GM21423 (cell line): ENCODE measurements around the gene TRPV6.
A peak's percentile ranks its signal among the peaks of the same experiment; 100 is the strongest.

ENCODE experiments used
- ATAC-seq: cut with Tn5 transposase; IDR thresholded peaks from one replicate; pipeline ENCODE4 v1.9.1; 2021; ENCODE audit warnings: mild to moderate bottlenecking, moderate library complexity; ENCODE audit not compliant: unreplicated experiment

Gene TRPV6

DNA sequence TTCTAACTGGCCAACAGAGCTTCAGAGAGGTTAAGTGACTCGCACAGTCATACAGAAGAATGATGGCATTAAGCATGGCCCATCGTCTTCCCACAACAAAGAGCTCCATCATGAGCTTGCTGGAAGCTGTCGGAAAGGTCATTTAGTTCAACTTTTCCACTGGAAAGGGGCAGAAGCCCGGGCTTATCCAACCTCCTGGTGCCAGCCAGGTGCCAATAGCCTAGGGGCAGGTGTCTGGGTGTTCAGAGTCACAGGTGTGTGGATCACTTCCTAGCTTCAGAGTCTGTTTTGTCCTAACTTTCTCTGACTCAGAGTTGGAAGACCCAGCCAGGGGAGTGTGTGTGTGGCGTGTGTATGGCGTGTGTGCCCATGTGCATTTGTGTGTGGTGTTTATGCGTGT is 1.3 kb upstream of the TRPV6 start:
- no peak for ATAC-seq

DNA sequence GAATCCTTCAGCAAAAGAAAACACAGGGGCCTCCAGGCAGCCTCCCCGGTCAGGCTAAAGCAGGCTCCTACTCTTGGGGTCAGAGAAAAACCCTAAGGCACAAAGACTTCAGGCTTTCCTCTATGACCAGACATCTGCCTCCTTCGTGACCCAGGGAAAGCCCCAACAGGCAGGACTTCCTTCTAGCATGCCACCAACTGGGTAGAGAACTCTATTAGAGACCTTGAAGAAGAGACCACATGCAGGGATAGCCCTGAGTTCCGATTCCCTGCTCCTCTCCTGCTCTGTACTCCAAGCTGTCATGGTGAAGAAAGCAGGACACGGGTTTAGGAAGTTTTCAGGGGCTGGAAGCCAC is 1.3 kb downstream of the TRPV6 start:
- no peak for ATAC-seq

DNA sequence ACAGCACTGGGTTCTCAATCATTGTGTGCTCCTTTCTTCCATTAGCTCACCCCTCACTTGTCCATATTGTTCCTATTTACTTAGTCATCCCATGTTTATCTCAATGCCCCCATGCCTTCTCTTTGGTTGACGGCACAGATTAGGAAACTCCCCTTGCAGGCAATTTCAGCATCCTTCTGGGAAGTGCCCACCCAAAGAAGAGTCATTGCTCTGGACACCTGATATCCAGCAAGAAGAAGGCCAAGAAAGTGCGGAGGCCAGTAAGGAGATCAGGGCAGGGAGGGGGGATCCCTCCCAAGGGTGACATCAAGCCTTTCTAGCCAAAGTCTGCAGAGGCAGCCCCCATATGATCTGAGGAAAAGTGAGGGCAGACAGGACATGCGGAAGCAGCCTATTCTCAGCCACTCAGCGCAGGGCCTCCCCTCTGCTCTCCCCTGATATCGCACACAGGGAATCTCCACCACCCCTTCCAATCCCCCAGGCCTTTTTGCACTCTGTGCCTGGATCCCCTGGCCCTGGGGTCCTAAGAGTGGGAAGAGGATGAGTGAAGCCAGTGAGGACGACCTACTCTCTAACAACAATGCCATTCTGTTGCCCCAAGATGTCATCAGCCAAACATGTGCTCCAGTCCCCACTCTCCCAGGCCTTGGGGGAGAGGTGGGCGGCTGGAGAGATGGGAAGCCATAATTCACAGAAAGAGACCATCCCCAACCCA is 1.8 kb downstream of the TRPV6 start:
- no peak for ATAC-seq

DNA sequence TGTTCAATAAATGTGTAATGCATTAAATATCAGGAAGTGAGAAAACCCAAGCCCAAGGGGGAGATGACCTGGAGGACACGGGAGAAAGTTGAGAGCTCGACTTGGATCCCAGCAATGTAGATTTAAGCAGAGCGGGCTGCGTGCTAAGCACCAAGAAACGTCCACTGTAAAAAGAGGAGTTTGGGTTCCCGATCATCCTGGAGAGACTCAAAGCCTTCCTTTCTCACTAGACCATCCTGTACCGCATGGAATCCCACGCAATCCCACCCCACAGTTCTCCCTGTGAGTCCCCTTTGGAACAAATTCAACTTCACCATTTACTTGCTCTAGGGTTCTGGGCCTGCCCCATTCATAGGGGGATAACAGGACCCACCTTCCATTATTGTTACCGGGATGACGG is 2.4 kb downstream of the TRPV6 start:
- no peak for ATAC-seq

DNA sequence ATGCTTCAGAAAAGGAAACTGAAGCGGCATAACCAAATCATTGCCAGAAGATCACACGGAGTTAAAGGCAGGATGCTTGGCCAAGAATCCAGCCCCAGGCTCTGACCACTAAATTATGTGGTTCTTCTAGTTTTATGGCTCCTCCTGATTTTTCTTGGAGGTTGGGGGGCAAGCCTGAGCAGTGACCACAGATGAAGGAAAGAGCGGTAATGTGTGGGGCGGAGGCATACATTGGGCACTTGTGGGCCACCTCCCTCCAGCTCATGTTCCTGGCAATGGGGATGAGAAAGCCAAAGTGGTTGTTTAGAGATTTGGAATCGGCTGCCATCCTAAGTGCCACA is 3.2 kb downstream of the TRPV6 start:
- ATAC-seq = no peak

DNA sequence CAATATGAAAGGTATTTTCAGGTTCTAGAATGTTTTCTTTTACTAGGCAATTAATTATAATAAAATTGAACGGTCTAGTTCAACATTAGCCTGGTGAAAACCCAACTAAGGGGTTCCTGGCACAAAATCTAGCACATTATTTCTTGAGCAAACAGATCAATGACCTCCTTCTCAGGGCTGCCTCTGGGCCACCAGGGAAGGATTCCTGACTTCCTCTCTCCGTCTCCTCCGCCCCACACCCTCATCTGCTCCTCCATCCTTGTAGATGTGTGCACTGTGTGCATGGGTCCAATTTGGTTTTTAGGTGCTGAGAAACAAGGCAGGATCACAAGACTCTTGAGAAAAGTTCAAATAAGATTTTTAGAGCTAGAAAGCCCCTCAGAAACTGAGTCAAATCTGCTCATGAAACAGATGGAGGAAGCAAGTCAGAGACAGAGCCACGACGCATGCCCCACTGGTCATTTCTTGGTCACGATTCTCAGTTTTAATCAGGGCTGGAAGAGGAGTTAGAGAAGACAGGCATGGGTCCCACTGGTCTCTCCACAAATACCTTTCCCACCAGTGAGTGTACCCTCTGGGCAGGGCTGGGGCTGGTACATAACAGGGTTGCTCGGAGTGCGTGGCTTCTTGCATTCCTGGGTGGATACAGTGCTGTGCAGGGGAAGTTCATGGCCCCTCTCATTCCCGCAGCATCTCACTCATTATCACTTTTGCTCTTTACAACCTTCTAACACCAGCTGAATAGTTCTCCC is 3.8 kb downstream of the TRPV6 start:
- ATAC-seq = no peak

DNA sequence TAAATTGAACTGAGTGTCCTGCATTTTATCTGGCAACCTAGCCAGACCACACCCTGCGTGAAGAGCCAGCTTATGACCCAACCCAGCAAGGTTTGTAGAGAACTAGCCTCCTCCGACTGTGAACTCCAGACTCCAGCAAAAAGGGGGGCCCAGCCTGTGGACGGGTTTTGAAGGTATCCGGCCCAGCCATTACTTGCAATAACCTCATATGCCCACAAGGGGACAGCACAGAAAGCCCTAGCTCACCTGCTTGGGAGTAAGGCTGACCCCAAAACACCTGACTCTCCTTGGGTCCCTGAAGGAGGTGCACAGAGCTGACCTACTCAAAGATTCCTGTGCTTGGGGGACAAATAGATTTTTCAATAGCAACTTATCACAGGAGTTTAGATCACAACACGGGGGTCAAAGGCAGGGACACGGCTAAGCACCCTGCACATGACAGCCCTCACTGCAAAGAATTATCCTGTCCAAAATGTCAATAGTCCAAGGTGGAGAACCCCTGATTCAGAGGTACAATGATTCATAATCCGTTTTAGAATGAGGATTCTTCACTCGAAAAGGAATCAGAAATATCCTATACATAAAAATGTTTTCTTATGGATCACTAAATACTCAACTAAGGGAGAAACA is 4.6 kb downstream of the TRPV6 start:
- ATAC-seq = peak; percentile 71

DNA sequence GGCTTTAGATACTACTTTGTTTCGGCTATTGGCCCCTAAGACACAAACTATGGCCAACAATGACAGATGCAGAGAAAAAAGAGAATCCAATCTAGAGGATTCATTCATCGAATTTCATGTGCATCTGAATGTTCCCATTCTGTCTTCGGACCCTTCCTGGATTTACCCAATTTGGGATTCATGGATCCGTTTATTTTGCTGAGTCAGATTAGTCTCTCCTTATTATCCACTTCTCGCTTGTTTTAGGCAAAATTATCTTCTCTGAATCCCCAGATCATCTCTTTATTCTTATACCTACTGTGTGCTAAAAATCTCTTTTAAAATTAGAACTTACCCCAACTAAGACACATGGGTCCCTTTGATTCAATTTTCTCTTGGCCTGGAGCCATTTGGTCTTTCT is 6.5 kb downstream of the TRPV6 start:
- no peak for ATAC-seq

DNA sequence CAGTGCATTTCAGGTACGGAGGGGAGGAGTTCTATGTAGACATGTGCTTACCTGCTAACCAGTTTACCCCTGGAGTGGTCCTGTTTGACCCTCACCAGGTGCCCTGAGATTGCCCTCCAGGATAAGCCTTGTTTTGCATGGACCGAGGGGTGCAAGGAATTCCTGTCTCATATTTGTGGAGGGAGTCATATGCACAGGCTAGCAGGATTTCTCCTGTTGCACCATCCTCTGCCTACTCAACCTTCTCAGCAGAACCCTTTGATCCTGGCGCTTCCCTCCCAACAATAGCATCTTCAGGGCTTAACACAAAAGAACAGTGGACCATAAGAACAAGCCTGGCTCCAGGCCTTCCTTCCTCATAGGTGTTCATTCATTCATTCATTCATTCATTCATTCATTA is 7.2 kb downstream of the TRPV6 start:
- ATAC-seq = no peak

DNA sequence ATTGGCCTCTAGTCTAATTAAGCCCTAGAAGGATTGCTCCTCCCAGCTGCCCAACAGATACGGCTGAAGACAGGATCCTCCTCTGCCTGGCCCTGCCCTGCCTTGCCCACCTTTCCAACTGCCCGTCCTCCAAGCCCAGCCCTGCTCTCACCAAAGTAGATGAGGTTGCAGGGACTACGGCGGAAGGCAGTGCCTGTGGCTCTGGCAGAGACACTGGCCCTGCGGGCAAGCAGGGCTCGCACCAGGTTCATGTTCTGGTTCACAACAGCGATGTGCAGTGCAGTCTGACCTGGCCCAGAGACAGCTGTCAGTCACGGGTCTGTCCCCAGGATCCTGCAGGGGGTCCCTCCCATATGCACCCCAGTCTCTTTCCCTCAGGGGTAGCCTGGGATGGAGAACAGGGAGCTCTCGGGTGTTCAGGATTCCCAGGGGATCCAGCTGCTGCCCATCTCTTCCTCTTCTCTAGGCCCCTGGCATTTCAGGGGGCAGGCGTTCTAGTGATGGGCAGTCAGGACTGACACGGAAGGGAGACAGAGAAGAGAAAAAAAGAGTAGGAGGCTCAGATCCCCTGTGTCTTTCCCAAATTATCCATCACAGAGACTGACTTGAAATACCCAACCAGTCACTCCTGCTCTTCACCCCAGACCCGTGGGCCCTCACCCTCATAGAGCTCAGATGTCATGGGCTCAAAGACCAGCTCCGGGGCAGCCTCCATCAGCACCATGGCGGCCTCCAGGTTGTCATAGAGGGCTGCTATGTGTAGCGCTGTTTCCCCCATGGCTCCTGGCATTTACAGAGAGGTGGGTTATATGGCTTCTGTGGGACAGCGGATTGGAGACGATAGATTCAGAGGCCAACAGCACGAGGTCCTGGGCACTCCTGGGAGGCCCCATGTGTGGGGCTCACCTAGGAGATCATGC is 8.3 kb downstream of the TRPV6 start:
- no peak for ATAC-seq

DNA sequence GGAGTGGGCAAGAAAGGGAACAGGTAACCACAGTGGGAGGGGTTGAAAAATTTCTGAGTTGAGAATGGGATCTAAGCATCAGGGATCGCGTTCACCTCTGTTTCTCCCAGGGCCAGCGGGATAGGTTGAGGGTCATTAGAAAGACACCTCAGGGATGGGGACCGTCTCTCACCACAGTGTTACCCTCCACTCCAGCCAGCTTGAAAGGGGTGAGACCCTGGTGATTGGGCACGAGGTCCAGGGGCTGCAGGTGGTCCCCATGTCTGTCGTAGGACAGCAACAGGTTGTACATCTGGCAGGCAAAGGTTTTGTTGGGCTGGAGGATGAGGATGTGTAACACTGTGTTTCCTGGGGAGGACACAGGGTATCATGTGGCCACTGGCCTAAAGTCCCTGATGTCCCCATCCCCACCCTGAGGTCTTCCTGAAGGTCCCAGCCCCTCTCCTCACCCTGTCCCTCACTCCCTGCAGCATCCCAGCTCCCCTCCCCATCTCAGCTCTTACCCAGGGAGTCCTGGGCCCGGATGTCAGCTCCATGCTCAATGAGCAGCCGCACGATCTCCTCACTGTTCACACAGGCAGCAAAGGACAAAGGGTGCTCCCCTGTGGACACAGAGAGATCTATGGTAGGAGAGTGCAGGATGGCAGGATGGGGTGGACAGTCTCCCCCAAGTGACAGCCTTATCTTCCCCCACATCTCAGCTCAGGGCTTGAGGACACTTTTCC is 9.1 kb downstream of the TRPV6 start:
- no peak for ATAC-seq

DNA sequence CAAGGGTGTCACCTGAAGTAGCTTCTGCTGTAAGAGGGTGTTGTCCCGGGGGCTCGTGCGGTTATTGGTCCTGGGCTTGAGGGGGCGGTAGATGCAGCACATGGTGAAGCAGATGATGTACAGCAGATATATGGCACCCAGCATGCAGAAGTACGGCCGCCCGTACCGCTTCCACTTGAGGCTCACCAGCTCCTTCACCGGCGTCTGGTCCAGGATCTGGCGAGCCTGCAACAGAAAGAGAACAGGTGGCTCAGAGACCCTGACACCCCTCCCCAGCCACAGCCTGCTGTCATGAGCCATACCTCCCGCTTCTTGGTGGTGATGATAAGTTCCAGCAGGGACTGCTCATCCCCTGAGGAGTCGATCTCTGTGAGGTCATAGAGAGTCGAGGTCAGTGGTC is 10.1 kb downstream of the TRPV6 start:
- ATAC-seq = no peak

DNA sequence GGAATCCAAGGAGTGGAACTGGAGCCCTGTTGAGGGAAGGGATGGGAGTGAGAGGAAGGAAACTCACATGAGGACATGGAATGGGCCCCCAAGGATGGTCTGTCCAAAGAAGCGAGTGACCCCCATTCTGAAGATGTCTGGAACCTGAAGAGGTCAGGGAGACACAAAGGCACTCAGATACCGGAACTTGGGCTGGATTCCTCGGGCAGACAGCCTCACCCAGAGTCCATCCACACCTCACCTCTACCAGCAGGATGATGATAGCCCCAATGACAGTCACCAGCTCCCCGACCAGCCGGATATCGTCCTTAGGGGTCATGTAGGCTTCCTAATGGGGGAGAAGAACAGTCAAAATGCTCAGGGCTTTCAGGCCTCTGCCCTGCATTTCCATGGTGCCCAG is 10.7 kb downstream of the TRPV6 start:
- ATAC-seq = no peak

DNA sequence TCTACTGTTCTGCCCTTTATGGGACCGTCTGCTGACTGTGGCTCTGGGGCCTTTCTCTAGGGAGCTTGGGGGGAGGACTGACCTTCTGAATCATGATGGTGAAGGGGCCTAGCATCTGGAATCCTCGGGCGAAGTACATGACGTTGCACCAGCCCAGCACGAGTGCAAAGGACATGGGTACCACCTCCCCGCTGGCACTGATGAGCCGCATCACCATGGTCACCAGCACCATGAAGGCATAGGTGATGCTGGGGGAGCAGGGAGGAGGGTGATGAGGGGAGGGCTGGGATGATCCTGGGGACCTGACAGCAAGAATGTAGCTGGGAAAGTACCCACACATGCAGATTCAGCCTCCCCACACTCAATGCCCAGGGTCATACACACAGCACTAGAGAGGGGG is 11.1 kb downstream of the TRPV6 start:
- no peak for ATAC-seq

DNA sequence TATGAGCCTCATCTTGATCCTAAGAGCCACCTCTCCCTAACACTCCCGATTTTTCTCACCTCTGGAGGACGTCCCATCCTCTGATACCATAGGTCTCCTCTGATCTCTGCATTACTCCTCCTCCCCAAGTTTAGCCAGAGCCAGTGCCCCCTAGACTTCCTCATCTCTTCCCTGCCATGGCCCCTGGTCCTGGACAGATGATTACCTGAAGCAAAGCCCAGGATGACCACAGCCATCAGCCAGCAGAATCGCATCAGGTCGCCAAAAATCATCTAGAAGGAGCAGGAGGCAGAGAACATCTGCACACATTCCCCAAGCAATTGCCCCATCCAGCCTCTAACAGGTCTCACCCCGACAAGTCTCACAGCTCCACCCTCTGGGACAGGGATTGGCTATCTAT is 11.7 kb downstream of the TRPV6 start:
- ATAC-seq = no peak

DNA sequence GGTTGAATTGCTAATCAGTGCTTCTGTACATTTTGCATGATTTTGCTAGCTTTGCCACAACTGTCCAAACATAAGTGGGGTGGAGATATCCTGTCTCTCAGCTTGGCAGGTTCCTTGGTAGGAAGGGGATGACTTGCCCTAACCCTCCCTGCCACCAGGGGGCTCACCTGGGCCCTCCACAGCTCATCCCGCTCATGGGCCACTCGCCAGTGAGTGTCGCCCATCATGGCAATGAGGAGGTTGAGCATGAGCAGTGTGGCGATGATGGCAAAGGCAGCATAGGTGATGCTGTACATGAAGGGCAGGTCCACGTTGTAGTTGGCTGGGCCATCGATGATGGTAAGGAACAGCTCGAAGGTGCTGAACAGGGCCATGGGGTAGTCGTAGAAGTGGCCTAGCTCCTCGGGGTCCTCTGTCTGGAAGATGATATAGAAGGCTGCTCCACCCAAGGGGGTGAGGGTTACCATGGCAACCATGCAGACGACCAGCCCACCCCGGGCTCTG is 12.2 kb downstream of the TRPV6 start:
- ATAC-seq = no peak

DNA sequence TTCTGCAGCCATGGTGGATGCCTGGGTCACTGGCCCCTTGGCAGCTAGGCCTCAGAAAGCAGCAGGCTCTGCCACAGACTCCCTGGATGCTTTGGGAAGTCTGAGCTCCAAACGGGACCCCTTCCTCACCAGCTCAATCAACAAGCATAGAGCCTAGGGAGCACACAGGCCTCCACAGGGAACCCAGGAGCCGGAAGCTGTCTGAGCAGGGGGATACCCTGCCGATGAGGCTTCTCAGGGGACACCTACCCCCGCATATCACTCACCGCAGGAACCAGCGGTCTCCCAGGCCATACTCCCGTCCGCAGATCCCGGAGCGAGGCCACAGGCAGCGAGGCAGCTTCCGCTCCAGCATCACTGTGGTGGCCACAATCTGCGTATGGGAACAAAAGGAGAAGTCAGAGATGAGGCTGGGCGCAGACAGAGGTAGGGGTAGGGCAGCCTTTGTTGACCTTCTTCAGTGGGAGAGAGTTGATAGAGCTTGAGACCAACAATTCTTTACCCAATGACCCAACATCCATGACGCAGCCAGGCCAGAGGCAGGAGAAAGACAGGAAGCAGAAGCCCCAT is 13.4 kb downstream of the TRPV6 start:
- no peak for ATAC-seq

DNA sequence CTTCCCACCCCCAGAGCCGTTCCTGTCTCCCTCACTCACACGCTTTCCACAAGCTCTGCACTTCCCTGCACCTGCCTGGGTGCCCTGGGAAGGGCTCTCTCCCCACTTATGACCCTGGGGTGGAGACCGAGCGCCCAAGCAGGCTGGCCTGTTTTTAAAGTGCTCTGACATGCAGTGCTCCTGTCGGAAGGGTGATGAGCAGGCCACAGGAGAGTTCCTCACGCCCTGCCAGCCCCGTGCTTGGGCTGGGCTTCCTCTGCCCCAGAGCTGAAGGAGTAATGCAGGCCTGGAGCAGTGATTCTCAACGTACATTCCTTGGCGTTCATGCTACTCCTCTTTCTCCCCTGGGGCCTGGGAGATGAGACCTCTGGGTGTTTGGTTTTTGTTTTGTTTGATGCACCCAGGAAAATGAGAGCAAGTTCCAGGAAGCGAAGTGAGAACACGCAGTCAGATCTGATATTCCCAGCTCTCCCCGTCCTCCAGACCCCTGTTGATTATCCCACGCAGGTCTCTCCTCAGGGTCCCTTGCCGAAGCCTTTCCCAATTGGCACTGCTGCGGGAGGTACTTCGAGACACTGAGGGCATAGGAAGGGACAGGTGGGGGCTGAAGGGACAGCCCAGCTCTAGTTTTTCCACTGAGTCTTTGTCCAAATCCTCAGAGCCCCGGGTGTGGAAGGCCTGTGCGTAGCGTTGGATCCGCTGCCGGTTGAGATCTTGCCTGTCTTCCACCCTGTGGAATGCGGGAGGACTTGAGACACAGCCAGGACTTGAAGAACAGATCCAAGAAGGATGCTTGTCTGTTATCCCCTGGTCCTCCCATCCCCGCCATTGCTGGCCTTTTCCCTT is 14.1 kb downstream of the TRPV6 start:
- ATAC-seq = no peak

DNA sequence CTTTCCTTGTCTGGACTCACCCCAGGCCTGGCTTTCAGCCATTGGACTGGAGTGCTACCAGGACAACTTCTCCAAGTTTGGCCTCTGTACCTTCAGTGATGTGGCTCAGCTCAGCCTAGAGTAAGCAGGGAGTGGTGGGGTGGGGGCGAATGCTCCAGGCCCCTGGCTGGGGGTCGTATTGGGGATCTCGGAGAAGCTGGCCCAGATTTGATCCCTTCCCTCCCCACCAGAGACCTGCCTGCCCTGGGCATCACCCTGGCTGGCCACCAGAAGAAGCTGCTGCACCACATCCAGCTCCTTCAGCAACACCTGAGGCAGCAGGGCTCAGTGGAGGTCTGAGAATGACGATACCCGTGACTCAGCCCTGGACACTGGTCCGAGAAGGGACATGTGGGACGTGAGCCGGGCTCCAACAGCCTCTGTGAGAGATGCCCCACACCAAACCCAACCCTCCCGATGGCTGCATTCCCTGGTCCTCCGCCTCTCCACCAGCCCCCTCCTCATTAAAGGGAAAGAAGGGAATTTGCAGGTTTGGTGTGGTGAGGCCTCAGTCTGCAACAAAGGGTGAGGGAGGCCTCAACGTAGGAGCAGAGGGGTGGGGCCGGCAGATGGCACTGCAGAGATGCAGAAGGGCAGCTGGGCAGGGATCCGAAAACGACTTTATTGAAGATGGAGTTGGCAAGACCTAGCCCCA is 14.8 kb downstream of the TRPV6 start:
- ATAC-seq = no peak
